Ovary (tissue), 9 donors: Measurements from ENCODE around the gene CEP57. TPM values are rescaled to one million over a fixed set of nuclear protein-coding genes. Genes with fewer than 3 reads are reported as not detected.

Source experiments
- DNase-seq, 5 donors: peaks; one replicate each; pipeline ENCODE4 v3.0.0-alpha.2; 2019 to 2020
- H3K27ac ChIP-seq, 2 donors: fragments of 200-600 bp; one replicate each; pipeline versions ENCODE4 v1.5.1 to v1.8.0; 2019 to 2022
- H3K27me3 ChIP-seq: fragments of 200-600 bp; one replicate; pipeline ENCODE4 v1.8.0; 2022
- H3K36me3 ChIP-seq: fragments of 200-600 bp; sonication (generic); one replicate; pipeline ENCODE4 v1.5.1; 2019
- H3K4me1 ChIP-seq: one replicate; pipeline ENCODE4 v1.8.1; 2013; ENCODE audit warnings: mild to moderate bottlenecking, moderate library complexity; ENCODE audit not compliant: insufficient read depth
- H3K4me3 ChIP-seq: fragments of 200-600 bp; sonication (generic); one replicate; pipeline ENCODE4 v1.5.1; 2017
- H3K9me3 ChIP-seq, 2 donors: fragments of 200-600 bp in 1 of 2; sonication (generic) in 1 of 2; one replicate each; pipeline versions ENCODE4 v1.5.1 to v1.8.1; 2013 to 2019; ENCODE audit warnings: mild to moderate bottlenecking in 1 of 2, moderate library complexity in 1 of 2
- EP300 ChIP-seq: sonication (generic); formaldehyde crosslinking; IDR thresholded peaks from one replicate; pipeline ENCODE4 v1.6.1; 2017; ENCODE audit warnings: antibody characterized with exemption
- POLR2A ChIP-seq: fragments of 450-650 bp; IDR thresholded peaks from one replicate; pipeline ENCODE4 v1.6.1; 2017; ENCODE audit warnings: antibody characterized with exemption, mild to moderate bottlenecking, moderate library complexity
- WGBS, 3 donors: extraction: QIAGEN DNeasy Blood & Tissue Kit in 1 of 3; methylation state at CpG; one replicate each; pipeline versions ENCODE4 v1.1.5 to v1.1.7; 2013 to 2017; 5-methylcytosine and 5-hydroxymethylcytosine counted together
- intact Hi-C, 4 donors: fragments of 100-400 bp; cut with DNase I; formaldehyde crosslinking; loops; one replicate each; pipeline versions ENCODE4 v1.11.0 to v1.15.1; 2022 to 2023
- polyA plus RNA-seq, 2 donors: library from polyadenylated mRNA; stranded (reverse); fragments of 200-250 nt in 1 of 2; fragments of 350-450 nt in 1 of 2; fragmentation: Illumina TruSeq in 1 of 2; extraction: RNeasy Lipid Tissue Mini Kit (QIAGEN cat#74804) in 1 of 2; gene quantifications; one replicate each; pipeline ENCODE4 v1.2.3, GENCODE V29; 2013 to 2014
- total RNA-seq, 7 donors: library from RNA; depleted of rRNA in 2 of 7; stranded (reverse); fragments of >200 nt in 2 of 7; fragmentation: NEBNext Ultra II Directional in 3 of 7; extraction: Animal tissue kit (Norgen Biotek cat#: 25700) in 3 of 7; gene quantifications; one replicate each; pipeline versions ENCODE4 v1.1.0 to v1.2.4, GENCODE V29; 2016 to 2023
- TF ChIP-seq, protein P1 (sequence below), 3 donors: fragments of 450-650 bp in 2 of 3; fragments of 200-600 bp in 1 of 3; IDR thresholded peaks; one replicate each; pipeline versions ENCODE4 v1.5.1 to v1.8.0; 2016 to 2022; ENCODE audit warnings: antibody characterized with exemption in 3 of 3, mild to moderate bottlenecking in 1 of 3
- donor health status: DM: no; HTN: no; CAD: no; lungs with moderate emphysema.
- donor health status: DM: no; HTN: no; CAD: no.
- donor health status: Bipolar disorder and iron deficiency.
- donor health status: DM: yes; HTN: yes; CAD: no.
- donor health status: DM: no; HTN: no; CAD: no.
- donor health status: DM: yes; HTN: yes; CAD: no.

CEP57 gene
- total and polyA plus RNA-seq, 9 donors, result 28.8 to 64.7 (median 45.1) TPM

DNA sequence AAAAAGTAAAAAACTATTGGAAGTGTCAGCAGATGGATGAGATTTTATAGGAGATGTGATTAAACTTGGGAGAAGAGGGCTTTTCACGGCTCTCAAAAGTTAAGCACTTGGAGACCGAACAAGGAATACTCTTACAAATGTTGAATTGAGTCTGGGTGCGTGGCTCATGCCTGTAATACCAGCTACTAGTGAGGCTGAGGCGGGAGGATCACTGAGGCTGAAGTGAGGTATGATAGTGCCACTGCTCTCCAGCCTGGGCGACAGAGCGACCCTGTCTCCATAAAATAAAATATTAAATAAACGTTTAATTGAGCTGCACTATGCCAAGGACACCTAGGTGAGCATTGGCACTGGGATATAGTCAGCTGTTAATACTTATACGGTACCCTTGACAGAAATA, 1.9 kb downstream of the CEP57 start:
- Histone ChIP-seq H3K9me3 (no peaks in the 10 kb centered on the region), H3K27me3 (no peaks in the 10 kb centered on the region), H3K4me1 (peaks cover 8% of the 10 kb centered on the region), H3K36me3 (no peaks in the 10 kb centered on the region), H3K4me3 (no peak overlapping the region), H3K27ac (no peak overlapping the region)
- no peak for DNase-seq
- intact Hi-C loops, result no loop called here
- 86 to 91% (median 86%) methylated on average over 8 of the region's 8 CpGs for WGBS, 3 donors
- TF ChIP-seq, protein P1, sequence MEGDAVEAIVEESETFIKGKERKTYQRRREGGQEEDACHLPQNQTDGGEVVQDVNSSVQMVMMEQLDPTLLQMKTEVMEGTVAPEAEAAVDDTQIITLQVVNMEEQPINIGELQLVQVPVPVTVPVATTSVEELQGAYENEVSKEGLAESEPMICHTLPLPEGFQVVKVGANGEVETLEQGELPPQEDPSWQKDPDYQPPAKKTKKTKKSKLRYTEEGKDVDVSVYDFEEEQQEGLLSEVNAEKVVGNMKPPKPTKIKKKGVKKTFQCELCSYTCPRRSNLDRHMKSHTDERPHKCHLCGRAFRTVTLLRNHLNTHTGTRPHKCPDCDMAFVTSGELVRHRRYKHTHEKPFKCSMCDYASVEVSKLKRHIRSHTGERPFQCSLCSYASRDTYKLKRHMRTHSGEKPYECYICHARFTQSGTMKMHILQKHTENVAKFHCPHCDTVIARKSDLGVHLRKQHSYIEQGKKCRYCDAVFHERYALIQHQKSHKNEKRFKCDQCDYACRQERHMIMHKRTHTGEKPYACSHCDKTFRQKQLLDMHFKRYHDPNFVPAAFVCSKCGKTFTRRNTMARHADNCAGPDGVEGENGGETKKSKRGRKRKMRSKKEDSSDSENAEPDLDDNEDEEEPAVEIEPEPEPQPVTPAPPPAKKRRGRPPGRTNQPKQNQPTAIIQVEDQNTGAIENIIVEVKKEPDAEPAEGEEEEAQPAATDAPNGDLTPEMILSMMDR (IDR thresholded peaks at IDR 0.05), result no peak
- TF ChIP-seq POLR2A (no peak), EP300 (no peak)

DNA sequence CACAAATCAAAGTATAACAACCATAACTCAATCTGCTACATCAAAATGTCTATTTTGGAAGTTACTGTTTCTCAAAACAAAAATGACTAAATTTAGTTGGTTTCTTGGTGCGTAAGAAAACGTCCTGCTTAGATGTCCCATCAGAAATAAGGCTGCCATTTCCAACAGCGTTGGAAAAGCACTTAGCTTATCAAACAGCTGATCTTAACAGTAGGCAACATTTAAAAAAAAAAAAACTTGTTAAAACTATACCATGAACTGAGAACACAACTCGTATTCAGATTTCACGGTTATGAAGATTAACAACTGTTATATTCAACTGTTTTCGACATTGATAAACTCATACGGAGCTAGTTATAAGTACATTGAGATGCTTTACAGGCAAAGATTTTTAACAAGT, 2.4 kb downstream of the CEP57 start:
- Histone ChIP-seq H3K4me3 (no peak overlapping the region), H3K36me3 (no peaks in the 10 kb centered on the region), H3K4me1 (peaks cover 8% of the 10 kb centered on the region), H3K27ac (no peak overlapping the region), H3K27me3 (no peaks in the 10 kb centered on the region), H3K9me3 (no peaks in the 10 kb centered on the region)
- TF ChIP-seq EP300 (no peak), POLR2A (no peak)
- TF ChIP-seq, protein P1 (IDR thresholded peaks at IDR 0.05), result no peak
- no peak for DNase-seq
- intact Hi-C loops, result no loop called here
- WGBS, 3 donors, result 91 to 94% (median 93%) methylated on average over 7 of the region's 7 CpGs

DNA sequence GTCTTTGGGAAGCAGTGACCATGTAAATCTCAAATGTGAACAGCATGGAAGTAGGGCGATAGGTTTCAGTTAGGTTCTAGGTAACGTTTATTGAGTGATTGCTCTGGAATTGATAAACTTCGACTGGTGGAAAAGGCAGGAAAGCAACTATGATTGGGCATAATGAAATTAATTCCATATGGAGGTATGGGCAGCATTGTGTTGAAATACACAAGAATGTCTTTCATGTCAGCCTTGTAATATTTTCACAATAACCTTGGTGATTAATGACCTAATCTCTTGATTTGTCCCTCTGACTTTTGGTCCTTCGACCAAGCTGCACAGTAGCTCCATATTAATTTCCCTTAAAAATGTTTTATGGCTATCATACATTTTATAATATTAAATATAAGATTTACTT, 2.8 kb downstream of the CEP57 start:
- no peak overlapping the region for H3K27ac ChIP-seq
- H3K9me3 ChIP-seq, result no peaks in the 10 kb centered on the region
- WGBS, 3 donors, result 83 to 95% (median 93%) methylated on average over 4 of the region's 4 CpGs
- no peak for DNase-seq
- intact Hi-C loops, result no loop called here
- no peaks in the 10 kb centered on the region for H3K36me3 ChIP-seq
- TF ChIP-seq EP300, result no peak
- TF ChIP-seq POLR2A, result no peak
- no peak overlapping the region for H3K4me3 ChIP-seq
- no peaks in the 10 kb centered on the region for H3K27me3 ChIP-seq
- H3K4me1 ChIP-seq, result peaks cover 8% of the 10 kb centered on the region

- no peak overlapping the region for H3K4me3 ChIP-seq
- peaks cover 7% of the 10 kb centered on the region for H3K4me1 ChIP-seq
- 90 to 93% (median 90%) methylated on average over 5 of the region's 5 CpGs for WGBS, 3 donors
- intact Hi-C loops, result no loop called here
- no peaks in the 10 kb centered on the region for H3K27me3 ChIP-seq
- H3K36me3 ChIP-seq, result no peaks in the 10 kb centered on the region
- no peaks in the 10 kb centered on the region for H3K9me3 ChIP-seq
- no peak overlapping the region for H3K27ac ChIP-seq
- no peak for DNase-seq
- TF ChIP-seq EP300, result no peak
- no peak for TF ChIP-seq POLR2A
- TF ChIP-seq, protein P1 (IDR thresholded peaks at IDR 0.05), result no peak
These were observed 3.8 kb downstream of the CEP57 start for GRCh38 chr11:95794086-95794485.

- Histone ChIP-seq H3K4me1 (peaks cover 7% of the 10 kb centered on the region), H3K9me3 (no peaks in the 10 kb centered on the region), H3K27me3 (no peaks in the 10 kb centered on the region), H3K27ac (no peak overlapping the region), H3K36me3 (no peaks in the 10 kb centered on the region), H3K4me3 (no peak overlapping the region)
- 94 to 95% (median 95%) methylated on average over 3 of the region's 3 CpGs for WGBS, 3 donors
- intact Hi-C loops, result no loop called here
- no peak for DNase-seq
- TF ChIP-seq POLR2A (no peak), EP300 (no peak)
- TF ChIP-seq, protein P1 (IDR thresholded peaks at IDR 0.05), result no peak
These were observed 5.5 kb downstream of the CEP57 start for GRCh38 chr11:95795627-95796295.
